Measurements from ENCODE around the gene NCDN.

The NCDN gene

DNA sequence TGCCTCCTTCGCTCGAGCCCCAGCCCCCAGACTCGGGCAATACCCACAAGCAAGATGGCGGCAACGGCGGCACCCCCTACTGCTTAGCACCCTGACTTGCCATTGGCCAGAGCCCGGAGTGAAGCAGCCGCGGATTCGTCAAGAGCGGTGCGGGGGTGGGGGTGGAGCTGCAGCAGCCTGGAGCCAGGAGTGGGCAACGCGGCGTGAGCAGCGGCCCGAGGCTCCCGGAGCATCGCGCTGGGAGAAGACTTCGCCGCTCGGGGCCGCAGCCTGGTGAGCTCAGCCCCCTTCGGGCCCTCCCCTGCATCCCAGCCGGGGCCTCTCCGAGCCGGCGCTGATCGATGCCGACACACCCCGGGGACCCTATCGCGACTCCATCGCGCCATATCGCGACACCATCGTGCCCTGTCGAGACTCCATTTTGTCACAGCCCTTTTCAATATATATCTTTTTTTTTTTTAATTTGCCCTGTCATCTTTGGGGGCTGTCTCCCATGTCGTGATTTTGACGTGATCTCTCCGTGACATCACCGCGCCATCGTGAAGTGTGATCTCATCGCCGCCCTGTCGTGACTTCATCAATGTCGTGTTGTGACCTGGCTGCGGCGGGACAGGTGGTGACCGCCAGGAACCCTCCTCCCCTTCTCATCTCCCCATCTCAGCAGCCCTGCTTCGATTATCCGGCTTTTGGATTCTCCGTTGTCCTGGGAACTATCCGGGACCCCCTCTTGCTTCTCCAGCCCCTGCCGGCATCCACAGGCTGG, at the start of gene NCDN:
NCDN (plus strand) TSS at position 189 of the 763 bp plus-strand sequence; CDS start at position 581, 392 bp downstream.
- Histone ChIP-seq H3K9ac (ENCODE audit: low read length) (peak within 1 kb of the TSS; percentile 68), H3K36me3 (ENCODE audit: control insufficient read depth, insufficient read depth, low read length) (no peaks in the 10 kb centered on the region), H3K4me1 (ENCODE audit: control insufficient read depth, insufficient read depth, low read length) (peaks cover 23% of the 10 kb centered on the region), H3K27ac (ENCODE audit: low read depth, low read length) (peak within 1 kb of the TSS; percentile 94), H3K27me3 (ENCODE audit: control insufficient read depth, insufficient read depth, low read length) (no peaks in the 10 kb centered on the region), H3K4me3 (ENCODE audit: low read length) (peak within 1 kb of the TSS; percentile 75)

- no peak overlapping the region for H3K27ac ChIP-seq (ENCODE audit: low read depth, low read length)
- H3K27me3 ChIP-seq (ENCODE audit: control insufficient read depth, insufficient read depth, low read length), result no peaks in the 10 kb centered on the region
- H3K4me1 ChIP-seq (ENCODE audit: control insufficient read depth, insufficient read depth, low read length), result no peaks in the 10 kb centered on the region
- H3K36me3 ChIP-seq (ENCODE audit: control insufficient read depth, insufficient read depth, low read length), result no peaks in the 10 kb centered on the region
- H3K9ac ChIP-seq (ENCODE audit: low read length), result no peak overlapping the region
- no peak overlapping the region for H3K4me3 ChIP-seq (ENCODE audit: low read length)
Observed at GRCh38 chr1:35507947-35508346, 49.7 kb upstream of the NCDN start.

DNA sequence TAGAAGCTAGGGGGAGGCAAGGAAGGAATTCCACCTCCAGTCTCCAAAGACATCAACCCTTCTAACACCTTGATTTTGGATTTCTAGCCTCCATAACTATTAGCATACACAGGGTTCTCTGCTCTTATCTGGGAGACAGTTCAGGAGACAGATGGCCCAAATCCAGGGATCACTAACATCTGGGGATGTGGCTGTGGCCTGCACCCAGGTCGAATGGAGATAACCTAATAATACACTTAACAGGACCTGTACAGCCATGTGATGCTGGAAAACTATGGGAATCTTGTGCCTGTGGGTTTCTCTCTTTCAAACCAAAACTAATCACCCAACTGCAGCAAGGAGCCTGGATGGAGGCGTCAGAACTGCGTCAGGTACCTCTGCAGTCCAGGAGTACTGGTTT, 48.0 kb upstream of the NCDN start:
- no peak overlapping the region for H3K4me3 ChIP-seq (ENCODE audit: low read length)
- no peak overlapping the region for H3K27ac ChIP-seq (ENCODE audit: low read depth, low read length)
- H3K9ac ChIP-seq (ENCODE audit: low read length), result no peak overlapping the region
- H3K36me3 ChIP-seq (ENCODE audit: control insufficient read depth, insufficient read depth, low read length), result no peaks in the 10 kb centered on the region
- H3K27me3 ChIP-seq (ENCODE audit: control insufficient read depth, insufficient read depth, low read length), result no peaks in the 10 kb centered on the region
- no peaks in the 10 kb centered on the region for H3K4me1 ChIP-seq (ENCODE audit: control insufficient read depth, insufficient read depth, low read length)

DNA sequence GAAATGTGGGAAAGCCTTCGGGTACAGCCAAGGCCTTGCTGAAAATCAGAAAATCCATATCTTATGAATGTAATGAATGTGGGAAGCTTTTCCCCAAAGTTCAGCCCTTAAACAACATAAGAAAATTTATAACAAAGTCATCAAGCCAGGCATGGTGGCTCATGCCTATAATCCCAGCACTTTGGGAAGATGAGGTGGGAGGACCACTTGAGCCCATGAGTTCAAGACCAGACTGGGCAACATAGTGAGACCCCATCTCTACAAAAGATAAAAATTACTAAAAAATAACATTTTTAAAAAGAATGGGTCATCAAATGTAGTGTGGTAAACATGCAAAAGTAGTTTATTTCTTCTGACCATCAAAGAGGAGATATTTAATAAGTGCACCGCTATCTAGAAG, 46.3 kb upstream of the NCDN start:
- Histone ChIP-seq H3K36me3 (ENCODE audit: control insufficient read depth, insufficient read depth, low read length) (no peaks in the 10 kb centered on the region), H3K27ac (ENCODE audit: low read depth, low read length) (no peak overlapping the region), H3K9ac (ENCODE audit: low read length) (no peak overlapping the region), H3K27me3 (ENCODE audit: control insufficient read depth, insufficient read depth, low read length) (no peaks in the 10 kb centered on the region), H3K4me1 (ENCODE audit: control insufficient read depth, insufficient read depth, low read length) (no peaks in the 10 kb centered on the region), H3K4me3 (ENCODE audit: low read length) (no peak overlapping the region)

DNA sequence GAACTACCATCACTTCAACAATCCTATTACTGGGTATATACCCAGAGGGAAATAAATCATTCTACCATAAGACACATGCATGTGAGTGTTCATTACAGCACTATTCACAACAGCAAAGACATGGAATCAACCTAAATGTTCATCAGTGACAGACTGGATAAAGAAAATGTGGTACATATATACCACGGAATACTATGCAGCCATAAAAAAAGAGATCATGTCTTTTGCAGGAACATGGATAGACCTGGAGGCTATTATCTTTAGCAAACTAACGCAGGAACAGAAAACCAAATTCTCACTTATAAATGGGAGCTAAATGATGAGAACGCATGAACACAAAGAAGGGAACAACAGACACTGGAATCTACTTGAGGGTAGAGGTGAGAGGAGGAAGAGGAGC, 39.4 kb upstream of the NCDN start:
- Histone ChIP-seq H3K4me3 (ENCODE audit: low read length) (no peak overlapping the region), H3K27me3 (ENCODE audit: control insufficient read depth, insufficient read depth, low read length) (no peaks in the 10 kb centered on the region), H3K9ac (ENCODE audit: low read length) (no peak overlapping the region), H3K36me3 (ENCODE audit: control insufficient read depth, insufficient read depth, low read length) (no peaks in the 10 kb centered on the region), H3K27ac (ENCODE audit: low read depth, low read length) (no peak overlapping the region), H3K4me1 (ENCODE audit: control insufficient read depth, insufficient read depth, low read length) (no peaks in the 10 kb centered on the region)

DNA sequence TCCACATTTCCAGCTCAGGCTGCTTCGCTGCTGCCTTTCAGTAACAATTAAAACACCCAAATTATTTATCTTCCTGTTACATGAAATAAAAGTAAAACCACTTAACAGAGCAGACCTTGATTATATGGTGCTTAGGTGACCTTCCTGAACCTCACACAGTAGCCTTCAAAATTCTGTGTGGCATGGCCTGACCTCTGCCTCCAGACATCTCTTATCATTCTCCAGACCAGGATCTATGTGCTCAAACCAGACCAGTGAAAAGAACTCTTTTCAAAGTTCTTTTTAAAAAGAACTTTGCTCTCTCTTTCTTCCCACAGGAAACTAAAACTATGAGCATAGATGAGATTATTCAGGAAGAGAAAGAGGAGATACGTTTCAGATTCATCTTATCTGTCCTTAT, 38.2 kb upstream of the NCDN start:
- Histone ChIP-seq H3K27me3 (ENCODE audit: control insufficient read depth, insufficient read depth, low read length) (no peaks in the 10 kb centered on the region), H3K4me1 (ENCODE audit: control insufficient read depth, insufficient read depth, low read length) (no peaks in the 10 kb centered on the region), H3K27ac (ENCODE audit: low read depth, low read length) (no peak overlapping the region), H3K9ac (ENCODE audit: low read length) (no peak overlapping the region), H3K4me3 (ENCODE audit: low read length) (no peak overlapping the region), H3K36me3 (ENCODE audit: control insufficient read depth, insufficient read depth, low read length) (no peaks in the 10 kb centered on the region)

- no peak overlapping the region for H3K27ac ChIP-seq (ENCODE audit: low read depth, low read length)
- no peaks in the 10 kb centered on the region for H3K4me1 ChIP-seq (ENCODE audit: control insufficient read depth, insufficient read depth, low read length)
- no peaks in the 10 kb centered on the region for H3K27me3 ChIP-seq (ENCODE audit: control insufficient read depth, insufficient read depth, low read length)
- H3K36me3 ChIP-seq (ENCODE audit: control insufficient read depth, insufficient read depth, low read length), result no peaks in the 10 kb centered on the region
- no peak overlapping the region for H3K4me3 ChIP-seq (ENCODE audit: low read length)
- H3K9ac ChIP-seq (ENCODE audit: low read length), result no peak overlapping the region
Observed at GRCh38 chr1:35524106-35524505, 33.5 kb upstream of the NCDN start.

DNA sequence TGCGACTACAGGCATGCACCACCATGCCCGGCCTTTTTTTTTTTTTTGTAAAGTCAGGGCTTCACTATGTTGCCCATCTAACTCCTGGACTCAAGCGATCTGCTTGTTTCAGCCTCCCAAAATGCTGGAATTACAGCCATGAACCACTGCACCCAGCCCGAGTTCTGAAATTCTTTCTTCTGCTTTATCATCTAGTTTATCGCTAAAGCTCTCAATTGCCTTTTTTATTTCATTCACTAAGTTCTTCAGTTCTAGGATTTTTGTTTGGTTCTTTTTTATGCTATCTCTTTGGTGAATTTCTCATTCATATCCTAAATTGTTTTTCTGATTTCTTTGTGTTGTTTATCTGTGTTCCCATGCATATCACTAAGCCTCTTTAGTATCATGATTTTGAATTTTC, 27.4 kb upstream of the NCDN start:
- Histone ChIP-seq H3K4me1 (ENCODE audit: control insufficient read depth, insufficient read depth, low read length) (peaks cover 3% of the 10 kb centered on the region), H3K27ac (ENCODE audit: low read depth, low read length) (no peak overlapping the region)

GRCh38 chr1:35530946-35531345, 26.7 kb upstream of the NCDN start:
- H3K4me3 ChIP-seq (ENCODE audit: low read length), result no peak overlapping the region
- H3K9ac ChIP-seq (ENCODE audit: low read length), result no peak overlapping the region
- no peak overlapping the region for H3K27ac ChIP-seq (ENCODE audit: low read depth, low read length)
- H3K36me3 ChIP-seq (ENCODE audit: control insufficient read depth, insufficient read depth, low read length), result no peaks in the 10 kb centered on the region
- H3K27me3 ChIP-seq (ENCODE audit: control insufficient read depth, insufficient read depth, low read length), result no peaks in the 10 kb centered on the region
- peaks cover 3% of the 10 kb centered on the region for H3K4me1 ChIP-seq (ENCODE audit: control insufficient read depth, insufficient read depth, low read length)

More for the DNA sequence above, 27.4 kb upstream of the NCDN start:
- H3K9ac ChIP-seq (ENCODE audit: low read length), result no peak overlapping the region
- H3K36me3 ChIP-seq (ENCODE audit: control insufficient read depth, insufficient read depth, low read length), result no peaks in the 10 kb centered on the region
- no peaks in the 10 kb centered on the region for H3K27me3 ChIP-seq (ENCODE audit: control insufficient read depth, insufficient read depth, low read length)
- H3K4me3 ChIP-seq (ENCODE audit: low read length), result no peak overlapping the region

DNA sequence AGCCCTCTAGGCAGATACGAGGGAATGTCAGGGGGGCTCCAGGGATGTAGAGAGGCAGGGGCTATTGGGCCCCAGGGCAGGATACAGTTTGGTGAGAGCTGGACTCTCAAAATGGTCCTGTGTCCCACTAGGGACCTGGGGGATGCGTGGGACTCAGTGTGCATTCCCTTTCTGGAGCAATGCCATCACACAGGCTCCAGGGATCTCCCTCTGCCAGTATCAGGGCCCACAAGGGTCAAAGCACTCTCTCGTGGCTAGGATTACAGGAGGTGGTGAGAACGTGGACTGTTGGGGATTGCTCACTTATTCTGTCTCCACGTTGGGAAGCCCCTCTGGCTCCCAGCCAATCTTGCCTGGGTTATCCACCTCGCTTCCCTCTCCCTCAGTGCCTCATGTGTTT, 26.2 kb upstream of the NCDN start:
- no peak overlapping the region for H3K9ac ChIP-seq (ENCODE audit: low read length)
- H3K4me1 ChIP-seq (ENCODE audit: control insufficient read depth, insufficient read depth, low read length), result peaks cover 3% of the 10 kb centered on the region
- H3K36me3 ChIP-seq (ENCODE audit: control insufficient read depth, insufficient read depth, low read length), result no peaks in the 10 kb centered on the region
- no peak overlapping the region for H3K4me3 ChIP-seq (ENCODE audit: low read length)
- H3K27ac ChIP-seq (ENCODE audit: low read depth, low read length), result no peak overlapping the region
- H3K27me3 ChIP-seq (ENCODE audit: control insufficient read depth, insufficient read depth, low read length), result no peaks in the 10 kb centered on the region

GRCh38 chr1:35532497-35533223, 24.9 kb upstream of the NCDN start:
- Histone ChIP-seq H3K36me3 (ENCODE audit: control insufficient read depth, insufficient read depth, low read length) (no peaks in the 10 kb centered on the region), H3K4me3 (ENCODE audit: low read length) (no peak overlapping the region), H3K27me3 (ENCODE audit: control insufficient read depth, insufficient read depth, low read length) (no peaks in the 10 kb centered on the region), H3K9ac (ENCODE audit: low read length) (no peak overlapping the region), H3K27ac (ENCODE audit: low read depth, low read length) (no peak overlapping the region), H3K4me1 (ENCODE audit: control insufficient read depth, insufficient read depth, low read length) (peaks cover 3% of the 10 kb centered on the region)

DNA sequence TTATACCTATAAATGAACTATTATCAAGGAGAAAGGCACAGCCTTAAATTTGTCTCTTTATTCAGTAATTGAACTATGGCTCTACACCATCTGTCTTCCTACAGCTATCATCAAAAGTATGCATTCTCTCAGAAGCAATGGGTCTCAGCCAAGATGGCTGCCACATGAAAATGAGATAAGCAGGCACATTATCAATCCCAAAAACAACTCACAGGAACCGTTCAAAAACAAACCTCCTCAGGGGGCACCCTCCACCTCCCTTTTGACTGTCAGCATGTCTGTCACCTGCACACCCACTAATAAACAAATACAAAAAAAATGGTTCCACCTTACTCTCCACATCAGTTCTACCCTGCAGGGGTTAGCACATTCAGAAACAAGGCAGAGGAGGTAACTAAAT, 24.0 kb upstream of the NCDN start:
- Histone ChIP-seq H3K27me3 (ENCODE audit: control insufficient read depth, insufficient read depth, low read length) (no peaks in the 10 kb centered on the region), H3K4me3 (ENCODE audit: low read length) (no peak overlapping the region), H3K36me3 (ENCODE audit: control insufficient read depth, insufficient read depth, low read length) (no peaks in the 10 kb centered on the region), H3K9ac (ENCODE audit: low read length) (no peak overlapping the region), H3K27ac (ENCODE audit: low read depth, low read length) (no peak overlapping the region), H3K4me1 (ENCODE audit: control insufficient read depth, insufficient read depth, low read length) (peaks cover 3% of the 10 kb centered on the region)

- no peak overlapping the region for H3K4me3 ChIP-seq (ENCODE audit: low read length)
- H3K4me1 ChIP-seq (ENCODE audit: control insufficient read depth, insufficient read depth, low read length), result peaks cover 15% of the 10 kb centered on the region
- H3K27ac ChIP-seq (ENCODE audit: low read depth, low read length), result no peak overlapping the region
- no peaks in the 10 kb centered on the region for H3K27me3 ChIP-seq (ENCODE audit: control insufficient read depth, insufficient read depth, low read length)
- H3K36me3 ChIP-seq (ENCODE audit: control insufficient read depth, insufficient read depth, low read length), result no peaks in the 10 kb centered on the region
- H3K9ac ChIP-seq (ENCODE audit: low read length), result no peak overlapping the region
Observed at GRCh38 chr1:35535243-35535642, 22.4 kb upstream of the NCDN start.
